Colonic mucosa (tissue), 4 donors: ENCODE measurements around the gene RYR3. TPM values are rescaled to one million over a fixed set of nuclear protein-coding genes. Genes with fewer than 3 reads are reported as not detected.

ENCODE experiments used
- DNase-seq: peaks from one replicate; pipeline ENCODE4 v3.0.0-alpha.2; 2020
- H3K27ac ChIP-seq: fragments of 200-600 bp; one replicate; pipeline ENCODE4 v1.8.0; 2021
- H3K27me3 ChIP-seq: fragments of 200-600 bp; one replicate; pipeline ENCODE4 v1.8.0; 2021
- H3K36me3 ChIP-seq: fragments of 200-600 bp; one replicate; pipeline ENCODE4 v1.8.0; 2021
- H3K4me1 ChIP-seq: fragments of 200-600 bp; one replicate; pipeline ENCODE4 v1.8.0; 2021; ENCODE audit warnings: mild to moderate bottlenecking
- H3K4me3 ChIP-seq: fragments of 200-600 bp; one replicate; pipeline ENCODE4 v1.8.0; 2021
- H3K9ac ChIP-seq, 2 donors: one replicate each; pipeline ENCODE4 v1.7.0; 2013; ENCODE audit warnings: control low read depth in 2 of 2, low read depth in 2 of 2, low read length in 2 of 2
- H3K9me3 ChIP-seq: fragments of 200-600 bp; one replicate; pipeline ENCODE4 v1.8.0; 2021
- intact Hi-C: fragments of 100-400 bp; cut with DNase I; formaldehyde crosslinking; loops from one replicate; pipeline ENCODE4 v1.14.1; 2022
- total RNA-seq, 2 donors: library from RNA; stranded (reverse); fragmentation: NEBNext Ultra II Directional in 1 of 2; extraction: Animal tissue kit (Norgen Biotek cat#: 25700) in 1 of 2; gene quantifications; one replicate each; pipeline ENCODE4 v1.2.1, GENCODE V29; 2021
- TF ChIP-seq, protein P1 (sequence below): fragments of 200-600 bp; IDR thresholded peaks from one replicate; pipeline ENCODE4 v1.8.0; 2022; ENCODE audit warnings: antibody characterized with exemption, mild to moderate bottlenecking
- donor health status: healthy.
- donor health status: DM: no; HTN: no; CAD: no.
- donor health status: DM: no; HTN: no; CAD: no.

Gene RYR3
- total RNA-seq, 2 donors from 2014 or later: 0.17 to 1.1 TPM

DNA sequence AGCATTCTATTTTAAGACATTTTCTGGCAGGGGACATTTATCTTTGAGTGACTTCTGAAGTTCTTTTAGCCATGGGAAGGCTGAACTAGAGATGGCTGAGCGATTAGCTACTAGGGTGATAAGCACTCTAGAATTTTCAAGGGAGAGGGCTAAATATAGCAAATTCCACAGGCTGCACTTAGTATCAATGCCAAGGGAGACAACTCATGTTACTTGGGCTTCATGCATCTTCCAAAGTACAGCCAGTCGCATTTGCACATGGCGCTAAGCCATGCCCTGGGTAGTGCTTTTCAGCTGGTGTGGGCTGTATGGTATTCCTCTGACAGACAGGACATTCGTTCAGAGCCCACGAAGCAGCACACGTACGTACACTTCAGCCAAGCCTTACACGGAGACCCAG is 69.6 kb downstream of the RYR3 start:
- TF ChIP-seq, protein P1, sequence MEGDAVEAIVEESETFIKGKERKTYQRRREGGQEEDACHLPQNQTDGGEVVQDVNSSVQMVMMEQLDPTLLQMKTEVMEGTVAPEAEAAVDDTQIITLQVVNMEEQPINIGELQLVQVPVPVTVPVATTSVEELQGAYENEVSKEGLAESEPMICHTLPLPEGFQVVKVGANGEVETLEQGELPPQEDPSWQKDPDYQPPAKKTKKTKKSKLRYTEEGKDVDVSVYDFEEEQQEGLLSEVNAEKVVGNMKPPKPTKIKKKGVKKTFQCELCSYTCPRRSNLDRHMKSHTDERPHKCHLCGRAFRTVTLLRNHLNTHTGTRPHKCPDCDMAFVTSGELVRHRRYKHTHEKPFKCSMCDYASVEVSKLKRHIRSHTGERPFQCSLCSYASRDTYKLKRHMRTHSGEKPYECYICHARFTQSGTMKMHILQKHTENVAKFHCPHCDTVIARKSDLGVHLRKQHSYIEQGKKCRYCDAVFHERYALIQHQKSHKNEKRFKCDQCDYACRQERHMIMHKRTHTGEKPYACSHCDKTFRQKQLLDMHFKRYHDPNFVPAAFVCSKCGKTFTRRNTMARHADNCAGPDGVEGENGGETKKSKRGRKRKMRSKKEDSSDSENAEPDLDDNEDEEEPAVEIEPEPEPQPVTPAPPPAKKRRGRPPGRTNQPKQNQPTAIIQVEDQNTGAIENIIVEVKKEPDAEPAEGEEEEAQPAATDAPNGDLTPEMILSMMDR: no peak
- Histone ChIP-seq H3K27ac (no peak overlapping the region), H3K4me3 (no peak overlapping the region), H3K4me1 (no peaks in the 10 kb centered on the region), H3K27me3 (no peaks in the 10 kb centered on the region), H3K9me3 (no peaks in the 10 kb centered on the region), H3K9ac (no peak overlapping the region), H3K36me3 (no peaks in the 10 kb centered on the region)
- DNase-seq: no peak
- intact Hi-C loops: no loop called here

DNA sequence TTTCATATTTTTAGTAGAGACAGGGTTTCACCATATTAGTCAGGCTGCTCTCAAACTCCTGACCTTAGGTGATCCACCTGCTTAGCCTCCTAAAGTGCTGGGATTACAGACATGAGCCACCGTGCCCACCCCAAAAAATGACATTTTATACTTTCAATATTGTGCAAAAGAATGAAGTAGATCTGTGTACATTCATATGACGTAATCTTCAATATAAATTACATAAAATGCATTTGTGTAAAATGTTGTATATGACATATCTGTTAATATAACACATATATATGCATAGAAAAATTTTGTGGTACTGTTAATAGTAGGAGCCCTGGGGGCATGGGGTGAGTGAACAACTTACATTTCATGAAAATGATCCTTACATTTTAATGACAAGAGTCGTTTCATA is 71.7 kb downstream of the RYR3 start:
- Histone ChIP-seq H3K9ac (no peak overlapping the region), H3K9me3 (no peaks in the 10 kb centered on the region), H3K4me3 (no peak overlapping the region), H3K36me3 (no peaks in the 10 kb centered on the region), H3K27ac (no peak overlapping the region), H3K27me3 (no peaks in the 10 kb centered on the region), H3K4me1 (no peaks in the 10 kb centered on the region)
- intact Hi-C loops: no loop called here
- TF ChIP-seq, protein P1: no peak
- no peak for DNase-seq

DNA sequence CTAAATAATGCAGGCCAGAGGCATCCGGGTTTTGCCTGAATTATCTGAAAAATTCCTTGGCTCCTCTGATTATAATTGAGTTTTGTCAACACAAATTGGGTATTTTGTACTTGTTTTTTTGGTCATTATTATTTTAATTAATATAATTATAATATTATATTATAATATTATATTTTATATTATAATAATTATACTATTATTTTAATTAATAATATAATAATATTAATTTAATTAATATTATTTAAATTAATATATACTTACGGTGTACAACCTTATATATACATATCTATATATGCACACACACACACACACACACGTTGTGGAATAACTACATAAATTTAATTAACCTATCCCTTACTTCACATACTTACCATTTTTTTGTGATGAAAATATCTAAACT is 73.5 kb downstream of the RYR3 start:
- Histone ChIP-seq H3K9me3 (no peaks in the 10 kb centered on the region), H3K4me3 (no peak overlapping the region), H3K36me3 (no peaks in the 10 kb centered on the region), H3K27me3 (no peaks in the 10 kb centered on the region), H3K9ac (no peak overlapping the region), H3K27ac (no peak overlapping the region), H3K4me1 (no peaks in the 10 kb centered on the region)
- intact Hi-C loops: no loop called here
- no peak for DNase-seq
- TF ChIP-seq, protein P1: no peak

DNA sequence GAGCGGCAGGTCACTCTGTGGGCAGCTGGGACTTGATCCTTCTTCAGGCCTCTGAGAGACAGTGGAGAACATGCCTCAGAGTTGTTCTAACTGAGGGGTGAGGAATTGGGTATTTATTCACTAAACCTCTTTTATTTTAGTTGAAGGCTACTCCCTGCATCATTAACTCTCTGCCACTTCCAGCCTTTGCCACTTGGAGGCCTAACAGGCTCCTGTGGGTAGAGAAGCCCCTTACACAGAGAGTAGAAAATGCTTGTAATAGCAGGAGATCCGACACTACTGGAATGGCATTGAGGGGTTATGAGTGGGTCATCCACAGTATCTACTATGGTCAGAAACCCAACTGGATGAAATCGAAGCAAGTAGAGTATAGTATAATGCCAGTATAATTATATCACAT is 81.7 kb downstream of the RYR3 start:
- H3K27ac ChIP-seq: no peak overlapping the region
- no peaks in the 10 kb centered on the region for H3K27me3 ChIP-seq
- no peak overlapping the region for H3K4me3 ChIP-seq
- H3K9me3 ChIP-seq: no peaks in the 10 kb centered on the region
- no peaks in the 10 kb centered on the region for H3K36me3 ChIP-seq
- TF ChIP-seq, protein P1: no peak
- no peak overlapping the region for H3K9ac ChIP-seq
- no peaks in the 10 kb centered on the region for H3K4me1 ChIP-seq
- intact Hi-C loops: no loop called here
- no peak for DNase-seq

DNA sequence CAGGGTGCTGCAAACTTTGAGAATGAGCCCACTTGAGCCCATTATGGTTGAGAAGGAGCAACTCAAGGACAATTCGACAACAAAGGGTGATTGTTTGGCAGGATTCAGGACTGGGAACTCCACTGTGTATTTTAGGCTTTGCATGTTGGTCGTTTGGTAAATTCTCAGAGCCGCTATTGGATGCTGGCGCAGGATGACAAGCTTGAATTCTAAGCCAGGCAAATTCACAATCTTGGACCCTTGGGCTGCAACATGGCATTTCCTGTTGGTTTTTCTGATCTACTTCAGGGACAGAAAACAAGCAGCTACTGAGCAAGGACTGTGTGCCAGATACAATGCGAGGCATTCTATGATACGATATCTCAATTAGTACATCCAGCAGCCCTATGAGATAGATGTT is 82.8 kb downstream of the RYR3 start:
- DNase-seq: no peak
- Histone ChIP-seq H3K4me3 (no peak overlapping the region), H3K9ac (no peak overlapping the region), H3K27ac (no peak overlapping the region), H3K4me1 (no peaks in the 10 kb centered on the region), H3K36me3 (no peaks in the 10 kb centered on the region), H3K27me3 (no peaks in the 10 kb centered on the region), H3K9me3 (no peaks in the 10 kb centered on the region)
- intact Hi-C loops: no loop called here
- TF ChIP-seq, protein P1: no peak

DNA sequence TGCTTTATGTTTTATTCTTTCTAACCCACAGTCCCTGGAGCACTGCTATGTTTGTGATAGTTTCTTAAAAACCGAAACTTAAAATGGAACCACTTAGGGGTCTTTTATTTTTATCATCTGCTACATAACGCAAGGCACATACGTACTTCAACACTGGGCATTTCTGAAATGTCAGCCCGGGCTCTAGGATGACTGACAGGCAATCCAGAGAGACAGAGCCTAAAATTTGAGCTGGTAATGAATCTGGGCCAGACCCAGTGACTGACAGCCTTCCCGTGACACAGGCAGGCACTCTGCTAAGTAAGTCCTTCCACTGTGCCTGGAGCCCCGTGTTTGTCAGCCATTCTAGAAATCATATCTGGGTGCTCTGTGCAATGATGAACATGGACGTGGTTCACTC is 84.6 kb downstream of the RYR3 start:
- TF ChIP-seq, protein P1: no peak
- Histone ChIP-seq H3K27me3 (no peaks in the 10 kb centered on the region), H3K4me1 (no peaks in the 10 kb centered on the region), H3K27ac (no peak overlapping the region), H3K9ac (no peak overlapping the region), H3K4me3 (no peak overlapping the region), H3K36me3 (no peaks in the 10 kb centered on the region), H3K9me3 (no peaks in the 10 kb centered on the region)
- intact Hi-C loops: no loop called here
- no peak for DNase-seq
